ENCODE results near the gene BMP8B.

BMP8B gene

GRCh38 chr1:39722495-39722894 lies 66.2 kb downstream of the BMP8B start:
- DNase-seq (ENCODE audit: low spot score): no peak

DNA sequence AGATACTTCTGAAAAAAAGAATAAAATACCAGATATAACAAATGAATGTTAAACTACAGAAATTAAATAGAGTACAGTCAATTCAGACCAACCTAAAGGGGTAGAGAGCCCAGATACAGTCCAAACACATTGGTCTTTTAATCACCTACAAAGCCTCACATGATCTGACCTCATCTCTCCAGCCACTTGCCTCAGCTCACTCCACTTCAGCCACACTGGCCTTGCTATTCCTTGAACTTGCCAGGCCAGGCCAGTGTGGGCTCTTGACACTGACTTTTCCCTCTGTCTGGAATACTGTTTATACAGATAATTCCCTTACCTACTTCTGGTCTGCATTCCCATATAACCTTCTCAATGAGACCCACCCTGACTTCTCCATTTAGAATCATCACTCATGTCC lies 67.0 kb downstream of the BMP8B start:
- no peak for DNase-seq (ENCODE audit: low spot score)

DNA sequence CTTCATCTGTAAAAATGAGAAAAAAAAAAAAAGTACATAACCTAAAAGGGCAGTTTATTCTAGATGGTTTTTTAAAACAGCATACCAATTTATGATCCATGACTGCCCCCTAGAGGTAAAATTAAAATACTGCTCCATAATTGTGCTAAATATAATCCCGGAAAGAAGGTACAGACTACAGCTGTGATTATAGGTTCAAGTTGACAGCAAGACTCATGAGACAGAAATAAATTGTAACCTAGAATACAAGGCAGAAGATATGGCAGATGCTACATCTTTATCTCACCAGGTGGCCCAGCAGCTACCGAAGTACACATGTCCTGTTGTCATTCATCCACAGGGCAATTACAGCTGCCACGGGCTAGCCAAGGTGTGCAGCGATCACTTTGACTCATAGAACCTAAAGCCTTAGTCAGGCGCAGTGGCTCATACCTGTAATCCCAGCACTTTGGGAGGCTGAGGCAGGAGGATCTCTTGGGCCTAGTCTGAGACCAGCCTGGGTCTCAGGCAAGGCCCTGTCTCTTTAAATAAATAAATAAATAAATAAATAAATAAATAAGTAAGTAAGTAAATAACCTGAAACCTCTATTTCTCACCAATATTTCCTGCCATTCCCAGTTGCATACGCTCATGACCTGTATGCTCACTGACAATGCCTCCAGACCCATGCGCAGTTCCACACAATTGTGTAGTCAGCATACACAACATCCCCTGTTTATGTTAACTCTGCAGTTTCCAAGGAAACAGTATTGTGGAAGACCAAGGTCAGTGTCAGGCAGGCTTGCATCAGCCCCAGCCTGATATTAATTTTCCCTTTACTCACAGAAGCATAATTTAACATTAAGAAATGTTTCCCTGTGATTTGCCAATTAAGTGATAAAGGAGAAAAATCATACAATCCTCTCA lies 68.3 kb downstream of the BMP8B start:
- no peak for DNase-seq (ENCODE audit: low spot score)

- DNase-seq (ENCODE audit: low spot score): no peak
These were observed 70.9 kb downstream of the BMP8B start for GRCh38 chr1:39717809-39718208.

- DNase-seq (ENCODE audit: low spot score): no peak
These were observed 75.1 kb downstream of the BMP8B start for GRCh38 chr1:39713557-39713956.

DNA sequence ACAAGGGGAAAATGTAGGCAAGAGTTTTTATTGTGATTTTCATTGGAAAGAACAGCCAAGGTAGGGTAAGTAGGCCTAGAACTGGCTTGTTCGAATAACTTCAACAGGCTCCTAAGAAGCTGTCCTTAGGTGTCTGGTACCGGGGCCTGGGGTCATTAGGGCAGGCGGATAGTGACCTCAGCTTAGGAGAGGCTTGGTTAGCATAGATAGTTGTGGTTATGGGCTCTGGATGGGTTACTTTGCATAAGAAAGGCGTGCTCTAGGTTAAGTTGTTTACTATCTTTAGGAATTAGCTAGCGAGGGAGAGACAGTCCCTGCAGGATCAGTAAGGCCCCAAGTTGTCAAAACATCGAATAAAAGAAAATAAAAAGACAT lies 76.7 kb downstream of the BMP8B start:
- no peak for DNase-seq (ENCODE audit: low spot score)

- no peak for DNase-seq (ENCODE audit: low spot score)
These were observed 77.3 kb downstream of the BMP8B start for GRCh38 chr1:39711104-39711965.

- no peak for DNase-seq (ENCODE audit: low spot score)
These were observed 81.2 kb downstream of the BMP8B start for GRCh38 chr1:39707506-39707905.
